ENCODE results near the gene CDC42BPG. TPM values are rescaled to one million over a fixed set of nuclear protein-coding genes. Genes with fewer than 3 reads are reported as not detected.

Gene CDC42BPG
- polyA plus RNA-seq, 5 donors, result 5.6 to 10.0 (median 8.5) TPM

DNA sequence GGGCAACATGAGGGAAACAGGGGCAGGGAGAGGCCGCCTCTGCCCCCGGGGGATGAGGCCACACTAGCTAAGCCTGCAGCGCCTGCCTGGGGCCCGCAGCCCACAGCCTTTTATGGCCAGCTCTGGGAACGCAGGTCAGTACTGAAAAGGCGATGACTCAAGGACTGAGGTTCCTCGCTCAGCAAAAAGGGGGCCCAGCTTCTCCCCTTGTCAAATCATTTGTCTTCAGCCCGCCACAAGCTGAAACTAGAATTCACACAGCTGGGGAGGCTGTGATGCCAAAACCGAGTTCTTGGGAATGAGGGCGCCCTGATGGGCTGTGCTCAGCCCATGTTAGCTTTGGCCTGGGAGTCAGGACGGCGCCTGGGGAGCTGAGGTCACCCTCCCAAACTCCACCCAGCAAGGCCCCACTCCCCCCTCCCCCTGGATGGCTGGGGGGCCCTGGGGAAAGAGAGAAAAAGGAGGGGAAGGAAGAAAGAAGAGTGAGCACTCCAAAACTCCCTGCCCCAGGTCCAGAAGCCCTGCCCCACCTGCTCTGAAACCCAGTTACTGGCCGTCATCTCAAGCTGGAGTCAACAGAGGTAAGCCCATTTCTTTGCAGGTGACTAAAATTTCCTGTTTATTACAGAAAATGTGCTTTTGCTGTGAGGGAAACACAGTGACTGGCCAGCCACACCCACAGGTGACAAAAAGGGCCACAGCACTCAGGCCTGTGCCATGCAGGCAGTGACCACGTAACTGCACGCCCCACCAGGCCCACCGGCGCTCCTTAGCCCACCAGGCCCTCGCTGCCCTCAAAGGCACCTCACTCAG is 20.2 kb upstream of the CDC42BPG start:
- peak; percentile 82 to 87 for DNase-seq

DNA sequence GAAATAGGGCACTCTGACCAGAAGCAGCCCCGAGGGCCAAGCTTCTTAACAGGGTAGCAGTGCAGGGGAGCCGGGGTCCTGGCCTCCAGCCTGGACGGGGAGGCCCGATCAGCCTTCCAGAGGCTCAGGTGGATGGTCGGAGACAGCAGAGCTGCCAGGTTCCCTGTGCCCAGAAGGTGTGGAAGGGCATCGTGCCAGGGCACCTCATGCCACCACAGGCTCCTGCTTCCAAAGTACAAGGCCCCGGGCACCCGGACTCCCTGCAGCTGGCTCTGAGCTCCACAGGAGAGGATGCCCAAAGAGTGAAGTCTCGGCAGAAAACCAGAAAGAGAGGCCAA is 19.7 kb upstream of the CDC42BPG start:
- no peak for DNase-seq

DNA sequence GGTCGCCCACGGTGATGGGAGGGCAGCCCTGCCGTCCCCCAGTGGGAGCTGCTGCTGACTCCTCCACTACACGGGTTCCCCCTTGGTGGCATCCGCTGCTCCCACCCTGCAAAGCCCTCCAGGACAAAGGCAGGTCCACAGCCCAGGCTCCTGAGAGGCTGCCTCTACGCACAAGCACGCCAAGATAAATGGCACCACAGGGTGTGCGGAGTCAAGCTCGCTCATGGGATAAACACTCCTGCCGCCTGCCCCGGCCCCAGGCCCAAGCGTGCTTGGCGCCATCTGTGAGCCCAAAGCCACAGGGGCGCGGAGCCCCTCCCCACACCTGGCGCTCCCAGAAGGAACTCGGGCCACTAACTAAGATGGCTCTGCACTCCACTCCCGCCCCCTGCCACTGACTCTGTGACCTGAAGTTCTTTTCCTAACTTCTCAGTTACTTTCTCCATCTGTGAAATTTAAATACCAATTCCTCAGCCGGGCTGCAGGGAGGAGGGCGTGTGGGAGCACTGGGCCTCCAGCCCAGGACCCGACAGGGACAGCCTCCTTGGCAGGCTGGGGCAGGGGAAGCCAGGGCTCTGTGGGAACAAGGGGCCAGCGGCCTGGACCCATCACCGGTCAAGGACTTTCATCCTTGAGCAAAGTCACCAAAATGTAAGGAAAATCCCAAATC is 19.1 kb upstream of the CDC42BPG start:
- DNase-seq, result no peak

DNA sequence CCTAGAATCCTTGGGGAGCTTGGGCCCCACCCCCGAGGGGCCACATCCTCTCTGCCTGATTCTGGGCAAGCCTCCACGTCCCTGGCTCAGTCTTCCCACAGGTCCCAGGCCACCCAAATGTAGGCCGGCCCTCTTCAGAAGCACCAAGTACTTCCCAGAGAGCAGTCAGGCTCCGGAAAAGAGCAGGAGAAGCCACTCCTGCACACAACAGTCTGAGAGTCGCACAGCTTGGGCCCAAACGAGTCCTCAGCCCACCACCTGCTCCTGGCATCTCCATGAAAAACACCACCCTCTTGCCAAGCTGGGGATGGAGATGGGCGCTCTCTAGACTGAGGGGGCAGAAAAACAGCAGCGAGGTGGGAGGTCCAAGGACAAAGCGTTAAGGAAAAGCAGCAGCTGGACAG is 18.5 kb upstream of the CDC42BPG start:
- no peak for DNase-seq

DNA sequence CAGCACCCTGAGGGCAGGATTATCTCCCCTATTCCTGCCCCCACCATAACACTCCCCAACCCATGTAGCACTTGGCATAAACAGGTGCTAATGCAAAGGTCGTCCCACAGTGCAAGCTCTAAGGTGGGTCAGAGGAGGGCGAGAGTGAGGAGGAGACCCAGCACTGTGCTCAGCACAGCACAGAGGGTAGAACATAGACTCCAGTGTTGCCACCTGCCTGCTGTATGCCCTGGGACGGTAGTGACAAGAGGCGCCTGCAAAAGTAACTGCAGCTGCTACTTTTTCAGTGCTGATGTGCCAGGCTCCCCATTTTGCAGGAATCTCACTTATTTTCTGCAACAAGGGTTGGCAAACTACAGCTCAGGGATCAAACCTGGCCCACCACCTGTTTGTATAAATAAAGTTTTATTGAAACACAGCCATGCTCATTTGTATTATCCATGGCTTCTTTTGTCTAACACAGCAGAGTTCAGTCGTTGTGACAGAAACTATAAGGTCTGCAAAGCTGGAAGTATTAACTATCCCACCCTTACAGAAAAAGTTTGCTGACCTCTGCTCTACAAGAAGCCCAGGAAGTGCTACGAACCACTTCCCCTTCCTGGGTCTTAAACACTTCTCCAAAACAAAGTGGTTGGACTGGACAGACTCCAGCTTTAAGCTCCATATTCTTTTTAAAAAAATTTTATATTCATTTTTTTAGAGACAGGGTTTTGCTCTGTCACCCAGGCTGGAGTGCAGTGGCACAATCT is 16.9 kb upstream of the CDC42BPG start:
- no peak for DNase-seq

DNA sequence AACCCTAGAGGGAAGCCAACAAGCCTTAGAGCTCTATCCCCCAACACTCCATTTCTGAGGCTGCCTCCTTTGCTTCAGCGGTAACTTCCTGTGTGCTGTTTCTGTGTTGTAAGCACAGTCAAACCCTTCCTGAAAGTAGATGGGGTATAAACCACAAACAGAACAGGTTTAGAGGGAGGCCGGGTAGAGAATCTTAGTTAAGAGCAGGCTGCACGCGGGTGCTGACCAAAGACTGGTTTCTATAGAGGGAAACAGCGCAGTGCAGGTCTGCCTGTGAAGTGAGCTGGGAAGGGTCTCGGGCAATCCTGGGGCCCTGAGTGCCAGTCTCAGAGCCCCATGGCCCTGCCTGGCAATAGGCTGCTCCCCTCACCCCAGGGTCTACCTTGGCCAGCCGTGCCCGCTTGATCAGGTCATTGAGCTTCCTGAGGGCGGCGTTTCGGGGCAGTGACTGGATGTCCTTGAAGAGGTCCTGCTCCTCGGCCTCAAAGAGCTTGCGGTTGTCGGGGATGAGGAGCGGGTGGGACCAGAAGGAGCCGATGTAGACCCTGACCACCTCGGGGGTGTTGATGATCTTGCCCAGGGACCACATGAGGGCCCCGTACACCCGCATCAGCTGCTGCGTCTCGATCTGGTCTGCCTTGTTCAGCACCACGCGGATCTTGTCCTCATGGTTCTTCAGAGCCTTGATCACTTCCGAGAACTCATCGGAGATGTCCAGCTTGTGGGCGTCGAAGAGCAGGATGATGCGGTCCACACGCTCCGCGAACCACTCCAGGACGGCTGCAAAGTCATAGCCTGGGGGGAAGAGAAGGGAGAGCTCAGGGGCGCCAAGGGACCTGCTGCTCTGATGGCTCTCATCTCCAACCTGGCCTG is 15.3 kb upstream of the CDC42BPG start:
- no peak for DNase-seq

DNA sequence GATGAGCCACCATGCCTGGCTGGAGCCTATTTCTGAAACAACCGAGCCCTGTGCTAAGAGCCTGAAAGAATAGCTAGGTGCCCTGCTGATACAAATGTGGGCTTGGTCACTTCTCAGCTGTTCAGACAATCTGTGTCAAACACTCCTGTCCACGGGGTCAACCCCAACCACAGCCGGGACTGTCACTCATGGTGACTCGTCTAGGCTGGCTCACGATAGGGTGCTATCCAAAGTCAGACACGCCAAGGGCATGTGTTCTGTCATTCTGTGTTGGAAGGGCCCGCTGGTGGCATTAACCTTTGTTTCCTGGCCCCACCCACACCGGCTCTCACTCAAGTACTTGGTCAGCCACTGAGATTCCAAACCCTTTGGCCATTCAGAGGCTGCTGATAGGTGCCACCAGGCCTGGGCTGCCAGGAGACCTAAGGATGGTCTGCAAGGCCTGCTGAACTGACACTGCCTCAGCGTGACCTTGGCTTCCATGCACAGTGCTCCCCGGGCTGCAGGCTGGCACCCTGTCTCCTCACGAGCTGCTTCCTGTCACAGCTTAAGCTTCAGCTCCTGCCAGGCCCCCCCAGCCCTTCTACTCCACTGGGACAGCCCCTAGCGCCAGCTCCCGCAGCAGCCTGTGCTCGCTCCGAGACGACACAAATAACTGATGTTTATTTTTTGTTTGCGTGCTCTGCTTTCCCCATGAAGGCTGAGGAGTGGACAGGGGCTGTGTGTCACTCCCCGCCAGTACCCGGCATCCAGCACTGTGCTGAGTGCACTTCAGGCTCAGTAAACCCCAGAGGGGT is 14.2 kb upstream of the CDC42BPG start:
- DNase-seq, result no peak

DNA sequence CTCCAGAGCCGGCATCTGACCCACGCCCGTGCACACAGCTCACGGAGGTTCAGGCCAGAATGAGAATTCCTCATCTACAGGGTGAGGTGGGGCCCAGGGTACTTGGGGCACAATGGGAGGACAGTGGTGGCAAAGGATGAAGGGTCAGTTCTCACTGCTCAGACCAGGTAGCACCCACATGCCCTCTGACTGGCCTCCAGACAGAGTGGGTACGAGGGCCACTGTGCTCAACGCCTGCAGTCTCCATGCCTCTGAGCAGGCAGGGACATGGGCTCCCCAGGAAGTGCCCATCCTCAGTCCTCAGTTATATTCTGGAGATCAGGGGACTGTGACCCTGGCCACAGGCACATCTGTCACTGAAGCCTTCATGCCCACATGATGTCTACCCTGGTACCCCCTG is 13.0 kb upstream of the CDC42BPG start:
- no peak for DNase-seq

DNA sequence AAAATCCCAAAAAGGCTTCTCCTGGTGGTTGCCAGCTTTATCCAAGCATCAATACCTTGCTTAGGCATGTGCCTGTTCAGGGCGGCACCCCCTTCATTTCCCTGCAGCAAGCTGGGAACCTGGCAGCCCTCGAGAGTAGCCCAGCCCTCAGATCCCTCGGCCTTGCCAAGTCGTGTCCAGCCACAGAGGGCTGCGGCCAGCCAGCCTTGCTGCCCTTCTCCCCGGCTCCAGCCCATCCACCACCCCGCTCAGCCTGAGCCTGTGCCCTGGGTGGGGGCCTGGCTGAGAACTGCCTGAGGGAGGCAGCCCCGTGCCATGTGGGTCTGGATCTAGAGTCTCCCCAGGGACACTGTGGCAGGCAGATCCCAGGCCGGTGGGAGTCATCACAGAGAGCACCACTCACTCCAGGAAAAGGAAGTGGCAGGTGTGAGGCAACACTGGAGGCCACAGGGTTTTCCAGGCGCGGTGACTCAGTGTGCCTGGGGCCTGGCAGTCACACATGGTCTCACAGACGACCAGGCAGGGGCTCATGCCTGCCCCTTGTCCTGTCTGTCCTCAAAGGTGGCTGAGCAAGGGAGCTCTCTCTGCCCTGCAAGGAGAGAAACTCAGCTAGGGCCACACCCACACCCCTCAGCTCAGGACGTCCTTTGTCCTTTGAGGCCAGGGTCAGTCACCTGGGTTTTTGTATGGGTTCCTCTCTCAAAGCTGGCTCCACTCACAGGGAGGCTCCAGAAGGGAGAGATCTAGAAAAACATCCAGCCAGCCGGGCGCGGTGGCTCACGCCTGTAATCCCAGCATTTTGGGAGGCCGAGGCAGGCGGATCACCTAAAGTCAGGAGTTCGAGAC is 12.2 kb upstream of the CDC42BPG start:
- no peak for DNase-seq

DNA sequence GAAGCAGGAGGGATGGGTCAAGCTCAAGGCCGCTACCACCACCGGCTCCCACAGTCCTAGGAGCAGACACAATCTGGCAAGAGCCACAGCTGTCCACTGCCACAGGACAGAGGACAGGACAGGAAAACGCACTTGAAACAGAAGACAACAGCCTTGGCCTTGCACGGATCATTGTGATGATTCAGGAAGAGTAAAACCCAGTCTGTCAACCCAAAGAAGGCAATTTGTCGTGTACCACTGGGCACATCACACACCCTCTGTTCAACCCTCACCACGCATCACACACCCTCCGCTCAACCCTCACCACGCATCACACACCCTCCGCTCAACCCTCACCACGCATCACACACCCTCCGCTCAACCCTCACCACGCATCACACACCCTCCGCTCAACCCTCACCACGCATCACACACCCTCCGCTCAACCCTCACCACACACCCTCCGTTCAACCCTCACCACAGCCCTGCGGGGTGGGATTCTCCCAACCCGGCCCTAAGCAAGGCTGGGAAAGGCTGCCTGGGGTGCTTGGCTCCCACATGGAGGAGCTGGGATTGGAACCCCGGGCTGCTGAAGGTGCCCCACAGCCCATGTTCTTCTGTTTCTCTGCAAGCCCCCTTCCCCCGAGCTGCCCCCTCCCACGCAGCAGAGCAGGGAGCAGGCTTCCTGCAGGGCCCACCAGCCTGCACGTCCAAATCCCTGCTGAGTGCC is 11.3 kb upstream of the CDC42BPG start:
- DNase-seq, result no peak

DNA sequence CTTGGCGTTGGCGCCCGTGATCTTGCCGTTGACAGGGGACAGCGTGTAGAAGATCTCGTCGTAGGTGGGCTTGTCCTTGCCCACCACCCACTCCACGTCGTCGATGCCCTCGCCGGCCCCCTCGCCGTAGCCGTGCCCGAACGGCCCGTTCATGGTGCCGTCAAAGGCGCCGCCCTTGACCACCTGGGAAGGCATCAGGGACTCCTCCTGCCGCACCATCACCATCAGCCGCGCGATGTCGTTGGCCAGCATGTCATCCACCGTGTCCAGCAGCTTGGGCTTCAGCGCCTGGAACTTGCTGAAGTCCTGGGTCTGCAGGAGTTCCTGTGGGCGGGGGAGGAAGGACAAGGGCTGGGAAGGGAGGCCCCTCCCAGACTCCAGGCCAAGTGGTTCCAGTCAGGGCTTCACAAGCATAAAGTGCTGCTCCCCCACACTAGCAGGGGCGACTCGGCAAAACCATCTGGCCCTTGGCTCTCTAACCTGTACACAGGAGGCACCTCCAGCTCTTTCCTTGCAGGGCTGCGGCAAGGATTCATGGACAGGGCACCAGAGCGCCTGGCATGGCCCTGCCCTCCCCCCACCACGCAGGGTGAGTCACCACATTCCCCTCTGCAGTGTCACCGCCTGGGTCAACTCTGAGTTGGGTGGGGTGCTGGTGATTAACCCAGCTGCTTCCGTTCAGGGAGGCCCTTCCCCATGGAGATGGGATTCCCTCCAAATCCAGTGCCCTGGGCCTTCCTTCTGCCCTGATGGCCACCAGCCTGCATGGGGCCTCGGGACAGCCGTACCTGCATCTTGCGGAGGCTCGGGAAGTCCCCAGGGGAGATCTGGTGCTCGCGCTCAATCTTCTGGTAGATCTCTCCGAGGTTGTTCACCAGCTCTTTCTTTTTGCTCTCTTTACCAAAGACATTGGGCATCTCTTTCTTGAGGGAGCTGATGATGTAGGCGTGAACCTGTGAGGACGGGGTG is 10.4 kb upstream of the CDC42BPG start:
- DNase-seq, result no peak

DNA sequence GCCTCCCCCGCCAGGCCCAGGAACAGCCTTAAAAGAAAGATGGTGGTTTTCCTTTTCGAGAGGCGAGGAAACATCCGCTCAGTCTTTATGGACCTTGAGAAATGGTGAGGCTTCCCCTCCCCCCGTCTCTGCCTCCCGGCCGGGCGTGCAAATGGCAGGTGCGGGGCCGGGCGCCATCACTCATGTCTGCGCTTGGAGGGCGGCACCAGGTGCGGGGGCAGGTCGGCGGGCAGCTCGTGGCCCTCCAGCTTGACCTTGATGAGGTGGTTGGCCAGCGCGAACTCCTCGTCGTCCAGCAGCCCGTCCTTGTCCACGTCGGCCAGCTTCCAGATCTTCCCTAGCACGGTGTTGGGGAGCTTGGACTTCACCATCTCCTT is 9.7 kb upstream of the CDC42BPG start:
- no peak for DNase-seq

DNA sequence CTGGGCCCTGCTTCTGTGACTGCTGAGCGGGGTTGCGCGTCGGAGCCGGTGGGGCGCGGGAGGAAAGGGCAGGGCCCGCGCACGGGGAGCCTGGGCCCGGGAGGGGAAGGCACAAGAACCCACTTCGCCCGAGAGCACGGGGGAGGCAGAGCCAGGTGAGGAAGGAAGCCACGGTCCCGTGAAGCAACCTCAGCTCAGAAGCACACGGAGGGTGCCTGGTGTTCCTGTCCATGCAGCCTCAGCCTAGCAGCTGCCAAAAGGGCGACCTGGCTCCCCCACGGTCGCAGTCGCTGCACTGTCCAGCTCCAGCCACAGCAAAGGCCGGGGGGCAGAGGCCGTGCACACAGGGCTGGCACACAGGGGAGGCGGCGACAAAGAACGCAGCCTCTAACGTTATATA is 9.3 kb upstream of the CDC42BPG start:
- no peak for DNase-seq

DNA sequence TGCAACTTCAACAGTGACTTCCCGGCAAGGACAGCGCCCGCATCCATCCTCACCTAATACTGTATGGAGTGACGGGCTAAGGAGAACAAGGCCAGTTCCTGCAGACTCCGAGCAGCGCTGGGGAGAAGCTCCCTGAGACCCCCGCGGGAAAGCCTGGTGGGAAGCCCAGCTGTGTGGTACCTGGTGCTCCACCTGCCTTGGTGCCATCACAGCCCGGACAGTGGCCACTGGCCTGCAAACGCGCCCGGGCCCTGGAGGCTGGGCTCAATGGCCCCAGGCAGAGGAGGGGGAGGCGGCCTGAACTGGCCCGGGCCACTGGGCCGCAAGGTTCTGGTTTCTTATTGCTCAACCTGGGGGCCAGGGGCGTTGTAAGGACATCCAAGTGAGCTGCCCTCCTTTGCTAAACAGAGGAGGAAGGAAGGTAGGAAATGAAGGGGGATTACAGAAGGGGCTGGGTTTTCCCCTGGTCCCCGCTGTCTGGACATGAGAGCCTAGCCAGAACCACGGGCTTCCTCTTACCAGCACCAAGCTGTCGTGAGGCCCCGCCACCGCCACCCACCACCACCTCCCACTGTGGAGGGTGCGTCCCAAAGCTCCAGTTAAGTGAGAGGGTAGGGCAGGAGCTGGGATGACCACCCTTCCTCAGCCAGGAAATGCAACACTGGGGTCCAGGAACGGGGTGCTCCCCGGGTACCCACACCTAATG is 8.5 kb upstream of the CDC42BPG start:
- DNase-seq, result no peak

DNA sequence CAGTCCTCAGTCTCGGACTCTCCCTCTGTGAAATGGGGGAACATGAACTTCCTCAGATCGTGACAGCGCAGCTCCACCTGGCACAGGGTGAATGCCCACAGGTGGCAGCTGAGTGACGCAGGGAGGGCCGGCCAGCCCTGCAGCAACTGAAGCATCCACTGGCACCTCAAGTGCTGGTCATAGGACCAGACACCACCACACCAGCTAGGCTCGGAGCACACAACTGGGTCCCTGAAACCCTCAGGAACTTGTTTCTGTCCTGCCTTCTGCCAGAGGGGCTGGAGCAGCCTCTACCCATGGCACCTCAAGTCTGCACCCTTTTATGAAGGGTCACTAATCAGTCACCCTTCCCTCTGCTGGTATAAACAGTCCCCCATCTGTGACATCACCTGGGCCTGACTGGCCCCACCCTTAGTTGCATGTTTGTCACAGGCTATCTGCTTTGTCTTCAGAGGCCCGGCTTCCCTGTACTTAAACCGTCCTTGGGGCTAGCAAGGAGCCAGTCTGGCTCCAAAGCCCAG is 7.4 kb upstream of the CDC42BPG start:
- DNase-seq, result no peak

DNA sequence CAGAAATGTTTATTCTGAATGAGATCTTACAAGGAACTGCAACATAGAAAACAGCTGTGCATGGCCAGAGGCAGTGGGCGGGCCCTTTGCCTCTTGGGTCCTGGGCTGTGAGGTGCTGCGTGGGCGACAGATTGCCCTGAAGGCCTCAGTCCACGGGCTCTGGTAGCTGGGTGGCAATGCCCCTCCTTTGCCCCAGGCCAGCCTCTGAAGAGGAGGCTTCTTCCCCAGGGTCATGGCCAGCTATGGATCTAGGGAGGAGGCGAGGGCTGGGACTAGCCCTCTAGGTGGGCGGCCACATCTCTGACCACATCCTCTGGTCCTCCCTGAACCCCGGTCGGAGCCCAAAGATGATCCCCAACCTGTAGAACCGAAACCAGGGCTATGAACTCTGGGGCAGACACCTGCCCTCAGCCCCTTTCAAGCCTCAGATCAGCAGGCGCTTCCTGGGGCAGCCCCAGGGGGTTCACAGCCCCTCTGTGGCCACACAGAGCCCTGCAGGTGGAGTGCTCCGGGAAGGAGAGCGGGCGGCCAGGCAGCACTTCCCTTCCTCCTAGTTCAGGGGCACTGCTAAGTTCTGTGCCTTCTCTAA is 6.6 kb upstream of the CDC42BPG start:
- DNase-seq, result no peak
